Cardiac muscle cell (in vitro differentiated cells and primary cell): ENCODE results near the gene TUT7. TPM values are rescaled to one million over a fixed set of nuclear protein-coding genes. Genes with fewer than 3 reads are reported as not detected.

Experiments used
- DNase-seq, 2 donors: peaks; one replicate each; pipeline versions ENCODE4 v3.0.0 to v3.0.0-alpha.2; 2010 to 2017; ENCODE audit warnings: low read depth in 1 of 2, low spot score in 1 of 2
- H3K27ac ChIP-seq: fragments of 200-600 bp; sonication (generic); 2 replicates; pipeline ENCODE4 v1.5.1; 2016
- H3K27me3 ChIP-seq: fragments of 200-600 bp; sonication (generic); 2 replicates; pipeline ENCODE4 v1.6.0; 2016; ENCODE audit warnings: control low read depth
- H3K36me3 ChIP-seq: fragments of 200-600 bp; sonication (generic); 2 replicates; pipeline ENCODE4 v1.5.1; 2016; ENCODE audit warnings: control low read depth
- H3K4me1 ChIP-seq: fragments of 200-600 bp; sonication (generic); 2 replicates; pipeline ENCODE4 v1.8.1; 2017; ENCODE audit warnings: low read depth, mild to moderate bottlenecking, mixed run types
- H3K4me3 ChIP-seq: fragments of 200-600 bp; sonication (generic); 2 replicates; pipeline ENCODE4 v1.5.1; 2016; ENCODE audit warnings: mild to moderate bottlenecking
- H3K9me3 ChIP-seq: fragments of 200-600 bp; sonication (generic); 2 replicates; pipeline ENCODE4 v1.5.1; 2017; ENCODE audit warnings: low read depth, mild to moderate bottlenecking, control low read depth
- polyA plus RNA-seq: library from polyadenylated mRNA; unstranded; fragments of >200 nt; fragmentation: Nextera tagmentation; extraction: Ambion mirVana; gene quantifications from 2 replicates; pipeline ENCODE4 v1.2.1, GENCODE V29; 2016
- total RNA-seq: library from RNA; depleted of rRNA; stranded (reverse); fragments of >200 nt; gene quantifications from 2 replicates; pipeline ENCODE4 v1.2.3, GENCODE V29; 2016
- TF ChIP-seq, protein P1 (sequence below): IDR thresholded peaks from 2 replicates; pipeline ENCODE4 v1.5.1; 2012; ENCODE audit warnings: low read depth, mild to moderate bottlenecking, low read length

TUT7 gene
- total and polyA plus RNA-seq, 2 experiments from 2014 or later, result 10.3 to 16.4 TPM

DNA sequence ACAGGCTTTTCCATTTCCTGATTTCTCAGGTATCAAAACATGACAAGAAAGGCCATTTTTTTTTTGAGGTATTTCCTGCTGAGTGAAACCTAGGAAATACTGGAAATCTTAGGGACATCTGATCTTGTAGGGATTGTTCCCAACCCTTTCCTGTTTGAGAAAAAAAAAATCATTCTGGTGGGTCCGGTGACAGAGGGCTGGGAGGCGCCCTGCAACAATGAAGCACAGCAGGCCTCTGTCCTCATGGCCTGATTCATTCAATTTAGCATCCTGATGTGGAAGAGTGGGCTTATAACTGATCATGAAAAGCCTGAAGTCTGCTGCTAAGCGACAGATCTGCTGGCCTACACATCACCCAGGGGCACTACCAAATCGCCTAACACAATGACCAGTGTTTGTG is 91.7 kb downstream of the TUT7 start:
- H3K4me3 ChIP-seq, result no peak overlapping the region
- H3K27ac ChIP-seq, result no peak overlapping the region
- no peaks in the 10 kb centered on the region for H3K27me3 ChIP-seq
- no peaks in the 10 kb centered on the region for H3K9me3 ChIP-seq
- no peaks in the 10 kb centered on the region for H3K4me1 ChIP-seq
- H3K36me3 ChIP-seq, result peaks cover 9% of the 10 kb centered on the region
- DNase-seq, result no peak
- TF ChIP-seq, protein P1, sequence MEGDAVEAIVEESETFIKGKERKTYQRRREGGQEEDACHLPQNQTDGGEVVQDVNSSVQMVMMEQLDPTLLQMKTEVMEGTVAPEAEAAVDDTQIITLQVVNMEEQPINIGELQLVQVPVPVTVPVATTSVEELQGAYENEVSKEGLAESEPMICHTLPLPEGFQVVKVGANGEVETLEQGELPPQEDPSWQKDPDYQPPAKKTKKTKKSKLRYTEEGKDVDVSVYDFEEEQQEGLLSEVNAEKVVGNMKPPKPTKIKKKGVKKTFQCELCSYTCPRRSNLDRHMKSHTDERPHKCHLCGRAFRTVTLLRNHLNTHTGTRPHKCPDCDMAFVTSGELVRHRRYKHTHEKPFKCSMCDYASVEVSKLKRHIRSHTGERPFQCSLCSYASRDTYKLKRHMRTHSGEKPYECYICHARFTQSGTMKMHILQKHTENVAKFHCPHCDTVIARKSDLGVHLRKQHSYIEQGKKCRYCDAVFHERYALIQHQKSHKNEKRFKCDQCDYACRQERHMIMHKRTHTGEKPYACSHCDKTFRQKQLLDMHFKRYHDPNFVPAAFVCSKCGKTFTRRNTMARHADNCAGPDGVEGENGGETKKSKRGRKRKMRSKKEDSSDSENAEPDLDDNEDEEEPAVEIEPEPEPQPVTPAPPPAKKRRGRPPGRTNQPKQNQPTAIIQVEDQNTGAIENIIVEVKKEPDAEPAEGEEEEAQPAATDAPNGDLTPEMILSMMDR, result no peak

DNA sequence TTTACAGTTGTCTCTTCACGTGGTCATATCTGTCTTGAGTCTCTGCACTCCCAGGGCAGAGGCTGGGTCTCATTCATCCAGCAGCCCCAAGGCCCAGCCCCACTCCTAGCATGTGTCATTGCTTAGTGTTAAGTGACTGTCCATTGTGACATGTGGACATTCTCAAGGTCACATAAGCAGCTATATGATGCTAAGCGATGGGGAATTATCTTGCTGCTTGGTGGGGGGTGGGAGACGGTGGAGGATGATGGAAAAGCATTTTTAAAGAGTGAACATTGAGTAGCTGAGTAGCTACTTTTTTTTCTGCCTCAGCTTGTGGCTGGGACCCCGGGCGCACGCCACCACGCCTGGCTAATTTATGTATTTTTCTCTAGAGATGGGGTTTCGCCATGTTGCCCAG is 94.7 kb downstream of the TUT7 start, which contains the start of gene C9orf153:
TSS of gene C9orf153 (minus strand) at position 101 of the 400 bp plus-strand sequence. CDS start 30,054 bp downstream, outside the sequence.
- peaks cover 7% of the 10 kb centered on the region for H3K36me3 ChIP-seq
- TF ChIP-seq, protein P1, result no peak

DNA sequence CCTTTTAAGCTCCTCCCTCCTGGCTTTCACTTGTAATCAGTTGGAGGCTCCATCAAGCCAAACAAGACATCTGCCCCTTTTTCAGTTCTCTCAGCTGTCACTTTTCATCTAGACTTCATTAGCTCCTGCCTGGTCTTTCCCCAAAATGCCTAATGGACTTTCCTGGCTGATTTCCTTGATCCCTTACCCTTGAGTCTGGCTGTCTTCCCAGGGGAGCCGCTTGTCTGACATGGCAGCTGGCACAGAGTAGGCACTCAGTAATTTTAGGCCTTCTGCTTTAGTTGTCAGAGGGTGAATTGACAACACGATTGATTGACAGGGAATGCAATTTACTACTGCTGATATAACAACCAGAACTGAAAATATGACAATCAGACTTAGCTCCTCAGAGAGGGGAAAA is 96.8 kb downstream of the TUT7 start:
- Histone ChIP-seq H3K4me3 (no peak overlapping the region), H3K4me1 (no peaks in the 10 kb centered on the region), H3K27ac (no peak overlapping the region), H3K36me3 (no peaks in the 10 kb centered on the region), H3K27me3 (no peaks in the 10 kb centered on the region), H3K9me3 (no peaks in the 10 kb centered on the region)
- DNase-seq, result no peak
- TF ChIP-seq, protein P1, result no peak

More for the DNA sequence above, 94.7 kb downstream of the TUT7 start, which contains the start of gene C9orf153:
- no peaks in the 10 kb centered on the region for H3K27me3 ChIP-seq
- H3K4me1 ChIP-seq, result no peaks in the 10 kb centered on the region
- no peak within 1 kb of the TSS for H3K27ac ChIP-seq
- no peaks in the 10 kb centered on the region for H3K9me3 ChIP-seq
- no peak within 1 kb of the TSS for H3K4me3 ChIP-seq
- DNase-seq, result no peak

DNA sequence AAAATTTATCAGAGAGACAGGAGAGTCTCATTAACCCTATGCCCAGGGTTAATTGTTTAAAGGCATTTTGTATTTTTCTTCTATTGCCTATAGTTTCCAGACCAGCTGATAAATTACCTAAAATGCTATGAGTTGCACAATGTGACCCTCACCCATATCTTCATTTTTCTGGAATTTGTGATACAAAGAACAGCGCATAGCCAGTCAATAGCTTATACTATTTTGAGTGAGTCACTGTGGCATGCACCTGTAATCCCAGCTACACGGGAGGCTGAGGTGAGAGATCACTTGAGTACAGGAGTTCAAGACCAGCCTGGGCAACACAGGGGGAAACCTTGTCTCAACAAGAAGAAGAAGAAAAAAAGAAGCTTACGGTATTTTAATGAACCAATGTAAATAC is 97.6 kb downstream of the TUT7 start:
- Histone ChIP-seq H3K4me3 (no peak overlapping the region), H3K4me1 (no peaks in the 10 kb centered on the region), H3K27me3 (no peaks in the 10 kb centered on the region), H3K36me3 (no peaks in the 10 kb centered on the region), H3K27ac (no peak overlapping the region), H3K9me3 (no peaks in the 10 kb centered on the region)
- DNase-seq, result no peak
- TF ChIP-seq, protein P1, result no peak

DNA sequence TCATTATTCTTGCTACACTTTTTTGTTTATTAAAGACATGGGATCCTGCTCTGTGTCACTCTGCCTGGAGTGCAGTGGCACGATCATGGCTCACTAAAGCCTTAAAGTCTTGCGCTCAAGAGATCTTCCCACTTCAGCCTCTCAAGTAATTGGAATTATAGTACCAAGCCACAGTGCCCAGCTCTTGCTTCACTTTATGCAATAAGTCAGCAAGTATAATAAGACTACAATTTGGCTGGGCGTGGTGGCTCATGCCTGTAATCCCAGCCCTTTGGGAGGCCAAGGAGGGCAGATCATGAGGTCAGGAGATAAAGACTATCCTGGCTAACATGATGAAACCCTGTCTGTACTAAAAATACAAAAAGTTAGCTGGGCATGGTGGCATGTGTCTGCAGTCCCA is 100.6 kb downstream of the TUT7 start:
- Histone ChIP-seq H3K4me1 (no peaks in the 10 kb centered on the region), H3K27me3 (no peaks in the 10 kb centered on the region), H3K4me3 (no peak overlapping the region), H3K36me3 (no peaks in the 10 kb centered on the region), H3K27ac (no peak overlapping the region), H3K9me3 (no peaks in the 10 kb centered on the region)
- no peak for DNase-seq
- TF ChIP-seq, protein P1, result no peak

DNA sequence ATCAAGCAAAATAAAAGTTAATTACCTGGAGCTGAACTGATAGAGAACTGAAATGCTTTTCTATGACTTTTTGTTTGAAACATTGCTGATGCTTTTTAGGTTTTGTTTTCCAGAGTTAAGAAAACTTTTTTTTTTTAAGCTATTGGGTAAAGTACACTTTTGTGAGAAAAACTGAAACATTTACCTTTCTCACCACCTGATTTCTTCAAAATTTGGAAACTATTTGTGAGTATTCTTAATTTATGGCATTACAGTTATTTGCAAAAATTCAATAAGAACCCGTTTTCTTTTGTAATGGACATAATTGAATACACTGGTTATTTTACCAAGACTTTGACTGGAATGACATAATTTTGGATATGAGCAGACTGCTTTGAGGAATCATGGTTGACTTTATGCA is 101.3 kb downstream of the TUT7 start:
- no peaks in the 10 kb centered on the region for H3K4me1 ChIP-seq
- H3K27me3 ChIP-seq, result no peaks in the 10 kb centered on the region
- H3K36me3 ChIP-seq, result no peaks in the 10 kb centered on the region
- DNase-seq, result no peak
- no peak overlapping the region for H3K27ac ChIP-seq
- TF ChIP-seq, protein P1, result no peak
- no peaks in the 10 kb centered on the region for H3K9me3 ChIP-seq
- H3K4me3 ChIP-seq, result no peak overlapping the region
